Measurements from ENCODE around the gene SCAF4.

GRCh38 chr21:31752352-31752751 lies 20.4 kb upstream of the SCAF4 start:
- TF ChIP-seq CTCF (IDR thresholded peaks at IDR 0.05) (no peak), RAD21 (IDR thresholded peaks at IDR 0.05; ENCODE audit: low read length) (no peak), MXI1 (IDR thresholded peaks at IDR 0.05; ENCODE audit: low read depth, low read length) (no peak), POLR2AphosphoS5 (IDR thresholded peaks at IDR 0.05; ENCODE audit: low read depth, low read length) (no peak), EZH2phosphoT487 (IDR thresholded peaks at IDR 0.05; ENCODE audit: borderline replicate concordance, low read depth) (no peak), CHD2 (IDR thresholded peaks at IDR 0.05; ENCODE audit: low read length, partially characterized antibody) (no peak), NRF1 (IDR thresholded peaks at IDR 0.05; ENCODE audit: low read depth, low read length) (no peak)
- TF ChIP-seq, protein P1, sequence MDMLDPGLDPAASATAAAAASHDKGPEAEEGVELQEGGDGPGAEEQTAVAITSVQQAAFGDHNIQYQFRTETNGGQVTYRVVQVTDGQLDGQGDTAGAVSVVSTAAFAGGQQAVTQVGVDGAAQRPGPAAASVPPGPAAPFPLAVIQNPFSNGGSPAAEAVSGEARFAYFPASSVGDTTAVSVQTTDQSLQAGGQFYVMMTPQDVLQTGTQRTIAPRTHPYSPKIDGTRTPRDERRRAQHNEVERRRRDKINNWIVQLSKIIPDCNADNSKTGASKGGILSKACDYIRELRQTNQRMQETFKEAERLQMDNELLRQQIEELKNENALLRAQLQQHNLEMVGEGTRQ (IDR thresholded peaks at IDR 0.05; ENCODE audit: borderline replicate concordance, low read depth, low read length) = no peak

All from SK-N-SH (cell line).